H1 (cell line): Measurements from ENCODE around the gene SMPX. TPM values are rescaled to one million over a fixed set of nuclear protein-coding genes. Genes with fewer than 3 reads are reported as not detected.

ENCODE experiments used
- CTCF ChIA-PET: fragments of 300-600 bp; sonication (Branson Sonifier 250); formaldehyde crosslinking; loops from one replicate; lab custom pipeline; 2021; ENCODE audit not compliant: partially characterized antibody; lab: Charles Lee
- POLR2A ChIA-PET: fragments of 300-600 bp; sonication (Branson Sonifier 250); formaldehyde crosslinking; loops from one replicate; lab custom pipeline; 2021; ENCODE audit warnings: inconsistent platforms; ENCODE audit not compliant: partially characterized antibody; lab: Charles Lee
- DNase-seq, 2 experiments: peaks; one replicate each; pipeline versions ENCODE4 v3.0.0 to v3.0.0-alpha.2; 2010 to 2022; ENCODE audit warnings: low spot score in 2 of 2, low read depth in 1 of 2, mixed read lengths in 1 of 2
- FAIRE-seq: peaks from 2 replicates; lab custom pipeline; 2011; peaks lifted over from hg19 to GRCh38; lab: Jason Lieb, UNC
- H2AFZ ChIP-seq: 2 replicates; pipeline ENCODE4 v1.8.1; 2012; ENCODE audit warnings: low read length, inconsistent platforms
- H2AK5ac ChIP-seq: 2 replicates; pipeline ENCODE4 v1.6.1; 2013; ENCODE audit warnings: low read depth, low read length
- H2BK120ac ChIP-seq: replicated peaks from 2 replicates; pipeline ENCODE3; 2013; ENCODE audit warnings: low read depth, low read length, inconsistent platforms
- H2BK12ac ChIP-seq: 2 replicates; pipeline ENCODE4 v1.6.1; 2013; ENCODE audit warnings: low read depth, low read length
- H2BK15ac ChIP-seq: 2 replicates; pipeline ENCODE4 v1.6.1; 2013; ENCODE audit warnings: low read length
- H2BK20ac ChIP-seq: 2 replicates; pipeline ENCODE4 v1.6.1; 2013; ENCODE audit warnings: low read length
- H2BK5ac ChIP-seq: 2 replicates; pipeline ENCODE4 v1.6.1; 2013; ENCODE audit warnings: low read depth, low read length
- H3K14ac ChIP-seq: 2 replicates; pipeline ENCODE4 v1.6.1; 2013; ENCODE audit warnings: inconsistent platforms; ENCODE audit not compliant: insufficient read length
- H3K18ac ChIP-seq: 2 replicates; pipeline ENCODE4 v1.6.1; 2013; ENCODE audit warnings: low read length; ENCODE audit errors: extremely low read depth
- H3K23ac ChIP-seq: 2 replicates; pipeline ENCODE4 v1.6.1; 2013; ENCODE audit warnings: inconsistent platforms; ENCODE audit not compliant: insufficient read length
- H3K23me2 ChIP-seq: 2 replicates; pipeline ENCODE4 v1.6.1; 2013; ENCODE audit warnings: low read depth, low read length
- H3K27ac ChIP-seq: 2 replicates; pipeline ENCODE4 v1.6.1; 2011; ENCODE audit warnings: low read depth, low read length, inconsistent platforms
- H3K27me3 ChIP-seq, 4 experiments: replicated peaks in 1 of 4; 1 replicate in 1 of 4; 2 replicates in 3 of 4; pipeline versions ENCODE4 v1.6.1 to v1.8.1; 2011 to 2013; ENCODE audit warnings: low read length in 3 of 4, mild to moderate bottlenecking in 3 of 4, inconsistent platforms in 2 of 4, mixed read lengths in 2 of 4, moderate library complexity in 1 of 4; ENCODE audit not compliant: control insufficient read depth in 3 of 4, insufficient read depth in 3 of 4; ENCODE audit errors: extremely low read depth in 1 of 4
- H3K36me3 ChIP-seq, 4 experiments: 2 replicates each; pipeline versions ENCODE4 v1.6.1 to v1.8.1; 2011 to 2013; ENCODE audit warnings: mild to moderate bottlenecking in 4 of 4, low read length in 3 of 4, moderate library complexity in 2 of 4, control low read depth in 1 of 4, inconsistent platforms in 1 of 4; ENCODE audit not compliant: insufficient read depth in 4 of 4, control insufficient read depth in 2 of 4
- H3K4ac ChIP-seq: replicated peaks from 2 replicates; pipeline ENCODE3; 2013; ENCODE audit warnings: low read length, low read depth, mixed read lengths, inconsistent platforms; ENCODE audit not compliant: insufficient read length
- H3K4me1 ChIP-seq, 4 experiments: replicated peaks in 1 of 4; 1 replicate in 1 of 4; 2 replicates in 3 of 4; pipeline versions ENCODE4 v1.6.1 to v1.8.1; 2011 to 2013; ENCODE audit warnings: low read length in 3 of 4, inconsistent platforms in 2 of 4, mixed read lengths in 1 of 4; ENCODE audit not compliant: insufficient read depth in 4 of 4, control insufficient read depth in 3 of 4
- H3K4me2 ChIP-seq, 2 experiments: 2 replicates each; pipeline versions ENCODE4 v1.6.1 to v1.8.1; 2011 to 2013; ENCODE audit warnings: low read depth in 2 of 2, low read length in 2 of 2, control low read depth in 1 of 2, inconsistent platforms in 1 of 2, mild to moderate bottlenecking in 1 of 2; ENCODE audit not compliant: insufficient read depth in 1 of 2
- H3K4me3 ChIP-seq, 4 experiments: fragments of 200-600, 300-600 bp in 1 of 4; sonication (generic), shearing (Covaris generic), sonication (Bioruptor Twin) in 1 of 4; 2 replicates each; pipeline versions ENCODE4 v1.5.1 to v1.8.1; 2011 to 2016; ENCODE audit warnings: low read length in 4 of 4, low read depth in 3 of 4, control low read depth in 2 of 4, inconsistent platforms in 2 of 4, mild to moderate bottlenecking in 2 of 4, mixed read lengths in 1 of 4, moderate library complexity in 1 of 4; ENCODE audit not compliant: insufficient read depth in 2 of 4; ENCODE audit errors: extremely low read depth in 1 of 4
- H3K56ac ChIP-seq: replicated peaks from 2 replicates; pipeline ENCODE3; 2013; ENCODE audit warnings: low read depth, mild to moderate bottlenecking, mixed read lengths, low read length, inconsistent platforms; ENCODE audit not compliant: insufficient read length
- H3K79me1 ChIP-seq: 2 replicates; pipeline ENCODE4 v1.6.1; 2013; ENCODE audit warnings: low read depth, low read length, control low read depth
- H3K79me2 ChIP-seq, 2 experiments: 2 replicates each; pipeline versions ENCODE4 v1.6.1 to v1.8.1; 2012 to 2013; ENCODE audit warnings: low read length in 2 of 2, mild to moderate bottlenecking in 2 of 2, inconsistent platforms in 1 of 2; ENCODE audit not compliant: insufficient read depth in 2 of 2, control insufficient read depth in 1 of 2
- H3K9ac ChIP-seq, 4 experiments: replicated peaks in 1 of 4; 1 replicate in 1 of 4; 2 replicates in 3 of 4; pipeline versions ENCODE4 v1.6.1 to v1.8.1; 2011 to 2013; ENCODE audit warnings: low read depth in 3 of 4, low read length in 3 of 4, control low read depth in 2 of 4, mild to moderate bottlenecking in 2 of 4, moderate library complexity in 2 of 4, inconsistent platforms in 1 of 4; ENCODE audit errors: extremely low read depth in 1 of 4
- H3K9me3 ChIP-seq, 2 experiments: 2 replicates each; pipeline versions ENCODE4 v1.6.1 to v1.8.1; 2012 to 2013; ENCODE audit warnings: mild to moderate bottlenecking in 2 of 2, moderate library complexity in 2 of 2, control low read depth in 1 of 2, inconsistent platforms in 1 of 2, low read depth in 1 of 2, low read length in 1 of 2, mixed read lengths in 1 of 2; ENCODE audit not compliant: insufficient read depth in 2 of 2
- H4K20me1 ChIP-seq, 2 experiments: replicated peaks in 1 of 2; 2 replicates each; pipeline versions ENCODE3 to v1.8.1; 2011 to 2013; ENCODE audit warnings: inconsistent platforms in 2 of 2, low read length in 2 of 2, mild to moderate bottlenecking in 1 of 2; ENCODE audit not compliant: insufficient read depth in 2 of 2, control insufficient read depth in 1 of 2
- H4K5ac ChIP-seq: 2 replicates; pipeline ENCODE4 v1.6.1; 2013; ENCODE audit warnings: low read length, low read depth, mixed read lengths, inconsistent platforms; ENCODE audit not compliant: insufficient read length
- H4K8ac ChIP-seq: 2 replicates; pipeline ENCODE4 v1.8.0; 2013; ENCODE audit warnings: mild to moderate bottlenecking, moderate library complexity, low read length, inconsistent platforms; ENCODE audit not compliant: insufficient read depth; ENCODE audit errors: extremely low read depth
- H4K91ac ChIP-seq: replicated peaks from 2 replicates; pipeline ENCODE3; 2013; ENCODE audit warnings: low read length, mixed read lengths, inconsistent platforms; ENCODE audit not compliant: insufficient read length
- EZH2 ChIP-seq: fragments of 200-600 bp; sonication (generic); IDR thresholded peaks from 2 replicates; pipeline ENCODE4 v1.7.1; 2012; ENCODE audit warnings: low read depth, mild to moderate bottlenecking, moderate library complexity, low read length, inconsistent platforms; ENCODE audit not compliant: severe bottlenecking
- KDM1A ChIP-seq: fragments of 200-600, 300-600 bp; sonication (generic); IDR thresholded peaks from 2 replicates; pipeline ENCODE4 v1.7.1; 2016; ENCODE audit warnings: mild to moderate bottlenecking, low read length, borderline replicate concordance
- POU5F1 ChIP-seq: IDR thresholded peaks from 2 replicates; pipeline ENCODE4 v1.6.1; 2011; ENCODE audit warnings: low read depth, mild to moderate bottlenecking, low read length, moderate library complexity
- RAD21 ChIP-seq, 2 experiments: IDR thresholded peaks in 1 of 2; conservative IDR thresholded peaks in 1 of 2; 2 replicates each; pipeline ENCODE4 v1.6.1; 2011; ENCODE audit warnings: low read depth in 2 of 2, low read length in 2 of 2, improper control_type of control experiment in 1 of 2, inconsistent platforms in 1 of 2, mild to moderate bottlenecking in 1 of 2, moderate library complexity in 1 of 2
- RFX5 ChIP-seq: IDR thresholded peaks from 2 replicates; pipeline ENCODE4 v1.6.1; 2011; ENCODE audit warnings: low read depth, low read length, improper control_type of control experiment, borderline replicate concordance
- WGBS, 2 experiments: shearing (Covaris generic) in 1 of 2; methylation state at CpG; one replicate each; pipeline versions ENCODE4 v1.1.6 to v1.1.7; 2013 to 2015; ENCODE audit warnings: low lambda C conversion rate in 2 of 2, mixed read lengths in 2 of 2, inconsistent platforms in 1 of 2, low coverage in 1 of 2, missing lambda C conversion rate in 1 of 2; ENCODE audit not compliant: insufficient replicate concordance in 2 of 2, insufficient coverage in 1 of 2, insufficient read length in 1 of 2; ENCODE audit errors: extremely low coverage in 1 of 2, missing lambda C conversion rate in 1 of 2; 5-methylcytosine and 5-hydroxymethylcytosine counted together
- polyA plus RNA-seq, 7 experiments: library from polyadenylated mRNA; depleted of rRNA in 3 of 7; stranded (reverse) in 5 of 7; unstranded in 2 of 7; fragments of >200 nt in 5 of 7; fragments of 200-250 nt in 2 of 7; gene quantifications; 1 replicate in 5 of 7; 2 replicates in 1 of 7; 4 replicates in 1 of 7; pipeline versions ENCODE4 v1.2.1 to v1.2.3, GENCODE V29; 2011 to 2013; ENCODE audit warnings: missing spikeins in 2 of 7, mixed read lengths in 2 of 7
- total RNA-seq: library from RNA; stranded (reverse); fragmentation: NEBNext Ultra II Directional; extraction: Animal tissue kit (Norgen Biotek cat#: 25700); gene quantifications from 2 replicates; pipeline ENCODE4 v1.2.1, GENCODE V29; 2021
- TF ChIP-seq, protein P1 (sequence below), 3 experiments: IDR thresholded peaks; 1 replicate in 2 of 3; 2 replicates in 1 of 3; pipeline versions ENCODE4 v1.5.1 to v1.6.1; 2011; ENCODE audit warnings: low read length in 3 of 3, mild to moderate bottlenecking in 3 of 3, inconsistent platforms in 2 of 3, low read depth in 1 of 3, moderate library complexity in 1 of 3; ENCODE audit not compliant: insufficient read depth in 1 of 3; ENCODE audit errors: control extremely low read depth in 1 of 3

Gene SMPX
- total and polyA plus RNA-seq, 2 of the 8 experiments (the other 6 are each of a cell fraction or from before 2014, with no cell fraction given), result not detected

- no peak overlapping the region for H3K56ac ChIP-seq
- no peak overlapping the region for H2BK12ac ChIP-seq
- H3K79me1 ChIP-seq, result no peaks in the 10 kb centered on the region
- H3K14ac ChIP-seq, result no peak overlapping the region
- FAIRE-seq (no peak), DNase-seq (no peak)
- H4K5ac ChIP-seq, result no peak overlapping the region
- H3K18ac ChIP-seq, result no peak overlapping the region
- H3K23me2 ChIP-seq, result no peaks in the 10 kb centered on the region
- no peak overlapping the region for H3K9ac ChIP-seq
- H2AK5ac ChIP-seq, result no peak overlapping the region
- H3K23ac ChIP-seq, result no peak overlapping the region
- no peak overlapping the region for H3K4ac ChIP-seq
- H3K36me3 ChIP-seq, result no peaks in the 10 kb centered on the region
- no peak overlapping the region for H4K8ac ChIP-seq
- H2AFZ ChIP-seq, result no peak overlapping the region
- no peak overlapping the region for H3K27ac ChIP-seq
- H4K20me1 ChIP-seq, result no peaks in the 10 kb centered on the region
- H2BK120ac ChIP-seq, result no peak overlapping the region
- no peak overlapping the region for H2BK5ac ChIP-seq
- no peak overlapping the region for H3K4me3 ChIP-seq
- 88% methylated on average over 6 of the region's 6 CpGs; no CpG with 5 or more reads in 1 of the 2 experiments for WGBS, 2 experiments
- H2BK15ac ChIP-seq, result no peak overlapping the region
- H4K91ac ChIP-seq, result no peak overlapping the region
- H3K4me2 ChIP-seq, result no peak overlapping the region
- TF ChIP-seq, protein P1, sequence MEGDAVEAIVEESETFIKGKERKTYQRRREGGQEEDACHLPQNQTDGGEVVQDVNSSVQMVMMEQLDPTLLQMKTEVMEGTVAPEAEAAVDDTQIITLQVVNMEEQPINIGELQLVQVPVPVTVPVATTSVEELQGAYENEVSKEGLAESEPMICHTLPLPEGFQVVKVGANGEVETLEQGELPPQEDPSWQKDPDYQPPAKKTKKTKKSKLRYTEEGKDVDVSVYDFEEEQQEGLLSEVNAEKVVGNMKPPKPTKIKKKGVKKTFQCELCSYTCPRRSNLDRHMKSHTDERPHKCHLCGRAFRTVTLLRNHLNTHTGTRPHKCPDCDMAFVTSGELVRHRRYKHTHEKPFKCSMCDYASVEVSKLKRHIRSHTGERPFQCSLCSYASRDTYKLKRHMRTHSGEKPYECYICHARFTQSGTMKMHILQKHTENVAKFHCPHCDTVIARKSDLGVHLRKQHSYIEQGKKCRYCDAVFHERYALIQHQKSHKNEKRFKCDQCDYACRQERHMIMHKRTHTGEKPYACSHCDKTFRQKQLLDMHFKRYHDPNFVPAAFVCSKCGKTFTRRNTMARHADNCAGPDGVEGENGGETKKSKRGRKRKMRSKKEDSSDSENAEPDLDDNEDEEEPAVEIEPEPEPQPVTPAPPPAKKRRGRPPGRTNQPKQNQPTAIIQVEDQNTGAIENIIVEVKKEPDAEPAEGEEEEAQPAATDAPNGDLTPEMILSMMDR (IDR thresholded peaks at IDR 0.05; ENCODE audit: control extremely low read depth in 1 of 3, insufficient read depth in 1 of 3, low read depth in 1 of 3, low read length in 3 of 3), result no peak
- no peak for TF ChIP-seq RAD21 (IDR thresholded peaks at IDR 0.05 in 1 of 2, conservative IDR thresholded peaks at IDR 0.05 in 1 of 2; ENCODE audit: low read depth in 2 of 2, low read length in 2 of 2)
- no peak for TF ChIP-seq RFX5
- no peak for TF ChIP-seq POU5F1
- TF ChIP-seq EZH2, result no peak
- TF ChIP-seq KDM1A, result no peak
- TF ChIP-seq, all 59 proteins: peak for 0
- CTCF ChIA-PET, result interaction anchor here (0.7 to 2.3 kb wide), 5 partner anchors 9 to 82 kb away, joined by 3 to 9 read pairs (median 5); no protein-coding TSS in a partner anchor
- Histone ChIP-seq H3K4me1 (peaks cover 0 to 3% (median 0%) of the 10 kb centered on the region in 4 experiments; a peak in 1 of 7 replicates), H3K79me2 (no peaks in the 10 kb centered on the region), H3K9me3 (no peaks in the 10 kb centered on the region), H3K27me3 (no peaks in the 10 kb centered on the region), H2BK20ac (no peak overlapping the region)
- POLR2A ChIA-PET, result no interaction called here
Observed at GRCh38 chrX:21756785-21757529, 959 bp downstream of the SMPX start.
